AG09319 (cell line): ENCODE measurements around the gene MKX.
A peak's percentile ranks its signal among the peaks of the same experiment; 100 is the strongest.

Experiments used
- DNase-seq: peaks from one replicate; pipeline ENCODE4 v3.0.0-alpha.2; 2010; ENCODE audit warnings: low read depth; ENCODE audit errors: extremely low read depth
- TF ChIP-seq, protein P1 (sequence below): IDR thresholded peaks from 2 replicates; pipeline ENCODE4 v1.5.1; 2011; ENCODE audit warnings: low read depth, mild to moderate bottlenecking, inconsistent platforms, low read length, moderate library complexity

Gene MKX

DNA sequence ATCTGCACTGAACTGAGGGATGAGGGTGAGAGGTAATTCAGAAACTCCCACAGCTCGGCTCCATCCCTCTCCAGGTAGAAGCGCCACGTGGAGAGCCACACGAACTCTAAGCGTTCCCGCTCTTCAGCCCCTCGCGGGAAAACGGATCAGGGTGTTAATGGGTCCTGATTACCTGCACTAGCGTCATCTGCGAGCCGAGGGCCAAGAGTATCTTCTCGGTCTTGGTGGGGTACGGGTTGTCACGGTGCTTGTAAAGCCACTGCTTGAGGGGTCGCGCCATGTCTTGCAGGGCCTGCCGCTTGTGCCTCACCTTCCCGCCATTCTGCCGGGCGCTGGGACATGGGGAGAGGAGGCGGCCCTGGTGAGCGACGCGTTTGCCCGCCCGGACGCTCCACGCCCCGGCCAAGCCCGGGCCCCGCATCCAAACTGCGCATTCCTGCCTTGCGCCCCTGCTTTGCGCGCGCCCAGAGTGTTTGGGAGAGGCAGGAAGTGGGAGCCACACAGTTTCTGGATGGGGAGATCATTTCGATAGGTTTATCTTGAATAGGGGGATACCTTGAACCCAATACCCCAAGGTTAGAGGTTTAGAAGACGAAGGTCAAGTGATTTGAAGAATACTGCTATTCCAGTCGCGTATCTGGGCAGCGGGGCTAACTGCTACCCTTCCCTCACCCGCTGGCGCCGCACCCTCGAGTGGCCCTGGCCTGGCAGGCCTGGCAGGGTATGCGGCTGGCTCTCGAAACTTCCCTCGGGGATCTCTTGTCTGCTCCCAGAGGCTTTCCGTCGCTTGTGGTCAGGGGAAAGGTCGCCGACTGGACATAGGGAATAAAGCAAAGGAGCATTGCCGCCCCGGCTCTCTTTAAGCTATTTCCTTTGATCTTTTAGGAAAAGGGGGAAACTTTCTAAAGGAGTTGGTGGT, 4.2 kb downstream of the MKX start:
- TF ChIP-seq, protein P1, sequence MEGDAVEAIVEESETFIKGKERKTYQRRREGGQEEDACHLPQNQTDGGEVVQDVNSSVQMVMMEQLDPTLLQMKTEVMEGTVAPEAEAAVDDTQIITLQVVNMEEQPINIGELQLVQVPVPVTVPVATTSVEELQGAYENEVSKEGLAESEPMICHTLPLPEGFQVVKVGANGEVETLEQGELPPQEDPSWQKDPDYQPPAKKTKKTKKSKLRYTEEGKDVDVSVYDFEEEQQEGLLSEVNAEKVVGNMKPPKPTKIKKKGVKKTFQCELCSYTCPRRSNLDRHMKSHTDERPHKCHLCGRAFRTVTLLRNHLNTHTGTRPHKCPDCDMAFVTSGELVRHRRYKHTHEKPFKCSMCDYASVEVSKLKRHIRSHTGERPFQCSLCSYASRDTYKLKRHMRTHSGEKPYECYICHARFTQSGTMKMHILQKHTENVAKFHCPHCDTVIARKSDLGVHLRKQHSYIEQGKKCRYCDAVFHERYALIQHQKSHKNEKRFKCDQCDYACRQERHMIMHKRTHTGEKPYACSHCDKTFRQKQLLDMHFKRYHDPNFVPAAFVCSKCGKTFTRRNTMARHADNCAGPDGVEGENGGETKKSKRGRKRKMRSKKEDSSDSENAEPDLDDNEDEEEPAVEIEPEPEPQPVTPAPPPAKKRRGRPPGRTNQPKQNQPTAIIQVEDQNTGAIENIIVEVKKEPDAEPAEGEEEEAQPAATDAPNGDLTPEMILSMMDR: no peak
- DNase-seq: no peak

DNA sequence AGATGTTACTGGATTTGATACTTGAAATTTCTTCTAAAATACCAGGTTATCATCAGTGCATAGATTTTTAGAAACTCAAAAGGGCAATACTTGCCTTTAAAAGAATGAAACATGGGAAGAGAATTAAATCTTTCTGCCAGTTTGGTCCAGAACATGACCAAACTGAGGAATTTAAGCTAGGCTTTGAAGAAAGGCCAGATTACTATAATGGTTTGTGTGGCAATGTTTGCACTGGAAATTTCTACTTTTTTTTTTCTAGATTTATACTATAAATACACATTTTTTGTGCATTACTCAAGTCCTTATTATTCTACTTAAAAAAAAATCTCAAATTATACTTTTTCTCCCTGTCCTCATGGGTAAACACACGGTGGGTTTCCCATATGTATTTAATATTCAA, 9.2 kb downstream of the MKX start:
- no peak for DNase-seq
- TF ChIP-seq, protein P1: no peak

DNA sequence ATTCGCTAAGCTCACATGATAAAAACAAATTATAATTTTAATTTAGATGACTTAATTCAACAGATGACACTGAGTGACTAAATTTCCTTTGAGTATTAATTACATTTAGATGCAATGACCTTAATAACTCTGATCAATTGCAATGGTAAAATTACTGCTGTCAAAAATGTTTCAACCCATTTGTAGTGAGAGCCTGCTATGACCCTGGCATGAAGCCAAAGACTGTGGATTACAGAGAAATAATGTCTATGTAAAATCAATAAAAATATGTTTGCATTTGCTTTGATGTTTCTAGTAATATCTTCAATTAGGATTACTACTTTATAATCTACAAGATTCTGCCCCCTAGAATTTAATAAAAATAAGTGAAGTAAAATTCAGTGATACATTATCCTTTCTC, 15.6 kb downstream of the MKX start:
- DNase-seq: no peak
- TF ChIP-seq, protein P1: no peak

DNA sequence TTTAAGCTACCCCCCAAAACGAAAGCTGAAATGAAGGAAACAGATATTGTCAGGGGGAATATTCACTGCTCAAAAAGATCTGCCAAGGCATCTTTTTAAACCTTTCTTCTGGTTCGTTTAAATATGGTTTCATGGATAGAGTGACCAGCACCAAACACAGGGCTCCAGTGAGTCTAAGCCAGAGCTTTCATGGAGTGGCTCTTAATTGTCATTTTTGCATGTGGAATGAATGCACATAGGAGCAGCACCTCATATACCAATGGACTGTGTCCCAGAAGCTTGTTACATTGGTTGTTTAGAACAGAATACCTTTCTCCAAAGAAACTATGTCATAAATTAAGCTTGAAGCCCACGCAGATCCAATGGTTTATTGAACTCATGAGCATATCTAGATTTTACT, 17.3 kb downstream of the MKX start:
- DNase-seq: no peak
- TF ChIP-seq, protein P1: no peak

DNA sequence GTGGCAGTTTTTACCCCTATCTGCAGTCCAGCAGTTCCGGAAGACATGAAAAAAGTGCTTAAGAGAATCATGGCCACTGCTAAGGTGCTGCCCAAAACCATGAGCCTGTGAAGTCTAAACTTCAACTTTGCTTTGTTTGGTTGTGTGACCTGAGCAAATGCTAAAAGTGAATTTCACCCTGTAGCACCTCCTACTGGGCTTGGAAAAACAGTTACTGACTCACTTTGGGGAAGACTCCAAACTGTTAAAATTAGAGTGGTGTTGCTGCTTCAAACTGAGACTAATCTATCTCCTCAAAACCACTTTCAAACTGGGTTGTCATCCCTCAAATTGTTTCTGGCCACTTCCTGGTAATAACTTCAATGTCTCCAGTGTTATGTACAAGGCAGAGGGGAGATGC, 21.3 kb downstream of the MKX start:
- DNase-seq: no peak
- TF ChIP-seq, protein P1: peak; percentile 34

DNA sequence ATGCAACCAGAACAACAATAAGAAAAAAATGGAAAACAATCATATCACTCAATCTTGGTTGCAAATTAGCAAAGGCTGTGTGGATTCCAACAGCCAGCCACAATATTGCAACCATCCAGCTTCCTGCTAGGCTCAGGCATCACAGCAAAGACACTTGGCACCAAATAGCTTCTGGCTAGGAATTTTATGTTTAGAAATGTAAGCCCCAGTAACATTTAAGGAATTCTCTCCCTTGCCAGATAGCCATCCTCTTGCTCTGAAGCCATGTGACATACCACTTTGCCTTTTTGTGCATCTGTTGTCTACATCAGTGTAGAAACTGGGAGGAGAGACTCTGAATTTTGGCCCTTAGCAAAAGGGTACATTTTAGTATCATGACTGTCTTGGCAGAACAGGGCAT, 22.2 kb downstream of the MKX start:
- TF ChIP-seq, protein P1: no peak
- peak; percentile 92 for DNase-seq

DNA sequence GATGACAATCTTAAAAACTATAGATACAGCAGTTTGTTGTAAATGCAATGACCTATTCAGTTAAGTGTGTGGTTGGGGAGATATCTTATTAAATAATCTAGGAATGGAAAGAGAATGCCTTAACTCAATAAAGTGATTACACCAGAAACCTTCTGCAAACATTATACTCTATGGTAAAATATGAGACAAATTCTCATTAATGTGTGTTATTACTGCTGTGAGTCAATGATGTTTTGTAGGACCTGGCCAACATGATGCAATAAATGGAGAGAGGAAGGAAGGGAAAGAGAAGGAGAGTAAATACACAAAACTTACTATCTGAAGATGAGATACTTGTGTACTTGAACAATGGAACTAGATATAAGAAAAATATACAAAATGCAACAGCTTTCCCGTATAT, 25.1 kb downstream of the MKX start:
- TF ChIP-seq, protein P1: no peak
- DNase-seq: no peak
